NCI-H446 (cell line): ENCODE data around the gene SEC16A.
"Not testable (repeated sequence)": the region's sequence is repeated elsewhere in the genome, so short reads cannot be mapped to it uniquely, and the experiment has no call there.

Experiments used
- DNase-seq, 2 experiments: peaks; one replicate each; lab custom pipeline; 2025; lab: John Stamatoyannopoulos, UW

Gene SEC16A

GRCh38 chr9:136419092-136419420, 63.8 kb downstream of the SEC16A start:
- DNase-seq, result no peak

DNA sequence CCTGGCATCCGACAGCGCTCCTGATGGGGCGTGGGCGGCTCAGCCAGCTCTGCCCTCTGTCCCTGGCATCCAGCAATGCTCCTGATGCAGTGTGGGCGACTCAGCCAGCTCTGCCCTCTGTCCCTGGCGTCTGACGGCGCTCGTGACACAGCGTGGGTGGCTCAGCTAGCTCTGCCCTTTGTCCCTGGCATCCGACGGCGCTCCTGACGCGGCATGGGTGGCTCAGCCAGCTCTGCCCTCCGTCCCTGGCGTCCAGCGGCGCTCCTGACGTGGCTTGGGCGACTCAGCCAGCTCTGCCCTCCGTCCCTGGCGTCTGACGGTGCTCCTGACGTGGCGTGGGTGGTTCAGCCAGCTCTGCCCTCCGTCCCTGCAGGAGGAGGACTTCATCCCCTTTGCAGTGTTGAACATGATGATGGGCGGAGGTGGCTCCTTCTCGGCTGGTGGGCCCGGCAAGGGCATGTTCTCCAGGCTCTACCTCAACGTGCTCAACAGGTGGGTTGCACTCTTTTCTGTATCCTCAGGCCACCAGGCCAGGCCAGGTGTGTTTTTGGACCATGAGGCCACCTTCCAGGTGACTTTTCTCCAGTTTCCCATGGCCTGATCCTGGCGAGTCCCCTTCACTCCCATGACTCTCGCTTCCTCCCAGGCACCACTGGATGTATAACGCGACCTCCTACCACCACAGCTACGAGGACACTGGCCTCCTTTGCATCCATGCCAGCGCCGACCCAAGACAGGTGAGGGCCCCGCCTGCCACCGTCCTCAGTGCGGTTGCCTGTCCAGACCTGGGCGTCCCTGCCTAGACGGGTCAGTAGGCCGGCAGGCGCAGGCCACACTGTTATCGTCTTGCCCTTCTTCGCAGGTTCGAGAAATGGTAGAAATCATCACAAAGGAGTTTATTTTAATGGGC, 64.4 kb downstream of the SEC16A start:
- DNase-seq, result no peak

DNA sequence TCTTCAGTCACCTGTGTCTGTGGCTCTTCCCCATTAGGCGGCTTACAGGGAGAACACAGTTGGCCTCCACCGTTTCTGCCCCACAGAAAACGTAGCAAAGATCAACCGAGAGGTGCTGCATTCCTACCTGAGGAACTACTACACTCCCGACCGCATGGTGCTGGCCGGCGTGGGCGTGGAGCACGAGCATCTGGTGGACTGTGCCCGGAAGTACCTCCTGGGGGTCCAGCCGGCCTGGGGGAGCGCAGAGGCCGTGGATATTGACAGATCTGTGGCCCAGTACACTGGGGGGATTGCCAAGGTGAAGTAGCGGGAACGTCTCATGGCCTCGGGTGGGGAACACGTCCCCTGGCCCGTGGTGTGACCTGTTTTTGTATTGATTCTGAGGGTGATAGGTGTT, 65.9 kb downstream of the SEC16A start:
- no peak for DNase-seq

DNA sequence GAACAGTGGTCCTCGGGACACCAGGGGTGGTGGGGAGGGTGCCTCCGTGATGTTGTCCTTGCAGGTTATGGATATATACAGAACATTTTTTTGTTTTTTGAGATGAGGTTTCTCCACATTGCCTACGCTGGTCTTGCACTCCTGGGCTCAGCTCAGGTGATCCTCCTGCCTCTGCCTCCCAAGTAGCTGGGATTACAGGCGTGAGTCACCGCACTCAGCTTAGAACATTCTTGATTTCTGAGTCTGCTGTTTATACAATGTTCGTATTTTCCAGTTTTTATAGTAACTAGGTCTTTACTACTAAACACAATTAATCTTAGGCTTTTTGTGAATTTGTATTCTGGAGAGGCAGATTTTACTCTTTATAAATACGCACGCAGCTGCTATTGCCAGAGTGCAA, 66.4 kb downstream of the SEC16A start:
- no peak for DNase-seq

- DNase-seq, result peak; percentile 12 to 66
Measured at GRCh38 chr9:136412962-136413361, 69.9 kb downstream of the SEC16A start.

DNA sequence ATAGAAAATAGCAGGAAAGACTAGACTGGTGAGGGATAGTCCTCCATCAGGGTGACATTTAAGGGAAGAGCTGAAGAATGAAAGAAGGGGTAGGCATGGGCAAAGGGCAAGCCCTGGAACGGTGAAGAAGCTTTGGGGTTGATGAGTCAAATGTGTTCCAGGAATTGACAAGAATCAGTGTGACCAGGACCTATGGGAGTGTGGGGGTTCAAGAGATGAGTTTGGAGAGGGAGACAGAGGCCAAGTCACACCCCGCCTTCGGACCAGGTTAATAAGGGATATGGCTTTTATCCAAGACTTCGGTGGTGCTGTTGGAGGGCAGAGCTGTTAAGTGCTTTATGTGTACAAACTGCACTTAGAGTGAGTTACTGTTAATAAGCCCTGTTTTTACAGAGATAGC, 71.5 kb downstream of the SEC16A start:
- DNase-seq, result no peak

GRCh38 chr9:136410500-136411287, 72.1 kb downstream of the SEC16A start, which contains the start of the genes ENTR1 and PMPCA:
Gene ENTR1, minus strand, starts transcription at chr9:136410614. Its CDS starts 217 bp downstream, at chr9:136410397.
Gene PMPCA, plus strand, starts transcription at chr9:136410658. Its CDS starts 11 bp downstream, at chr9:136410669.
- DNase-seq, result peak; percentile 30 to 76

GRCh38 chr9:136409557-136410455, 73.0 kb downstream of the SEC16A start:
- no peak for DNase-seq

DNA sequence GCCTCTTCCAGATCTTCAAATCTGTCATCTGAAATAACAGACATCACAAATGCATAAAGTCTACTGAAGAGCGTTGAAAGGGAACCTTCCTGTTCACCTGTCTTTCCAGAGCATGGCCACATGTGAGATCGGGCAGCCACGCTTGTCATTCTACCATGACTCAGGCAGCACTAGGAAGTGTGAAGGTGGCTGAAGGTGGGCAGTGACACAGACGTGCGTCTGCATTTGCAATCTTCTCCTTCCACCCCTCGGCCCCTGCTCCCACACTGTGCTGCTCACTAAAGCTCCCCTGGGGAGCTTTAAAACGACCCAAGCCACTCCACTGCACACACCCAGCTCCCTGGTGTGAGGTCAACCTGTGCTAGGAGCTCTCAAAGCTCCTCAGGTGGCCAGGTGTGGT, 74.9 kb downstream of the SEC16A start:
- DNase-seq, result no peak

DNA sequence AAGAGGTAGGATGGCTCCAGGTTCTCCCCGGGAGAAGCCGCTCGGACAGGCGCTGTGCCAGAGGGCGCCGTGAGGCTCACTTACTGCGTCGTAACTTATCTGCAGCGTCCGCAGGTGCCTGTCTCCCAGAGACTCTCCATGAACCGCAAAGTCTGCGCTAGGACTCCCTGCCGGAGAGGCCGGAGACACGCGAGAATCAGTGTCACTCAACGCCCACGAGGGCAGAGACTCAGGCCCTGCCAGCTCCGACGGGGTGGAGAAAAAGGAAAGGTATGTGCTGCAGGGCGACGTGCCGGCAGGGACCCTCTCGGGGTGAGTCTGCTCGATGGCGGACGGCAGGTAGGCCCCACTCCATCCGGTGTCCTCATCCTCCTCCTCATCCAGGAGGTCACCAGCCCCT, 75.8 kb downstream of the SEC16A start:
- not testable (repeated sequence) for DNase-seq

DNA sequence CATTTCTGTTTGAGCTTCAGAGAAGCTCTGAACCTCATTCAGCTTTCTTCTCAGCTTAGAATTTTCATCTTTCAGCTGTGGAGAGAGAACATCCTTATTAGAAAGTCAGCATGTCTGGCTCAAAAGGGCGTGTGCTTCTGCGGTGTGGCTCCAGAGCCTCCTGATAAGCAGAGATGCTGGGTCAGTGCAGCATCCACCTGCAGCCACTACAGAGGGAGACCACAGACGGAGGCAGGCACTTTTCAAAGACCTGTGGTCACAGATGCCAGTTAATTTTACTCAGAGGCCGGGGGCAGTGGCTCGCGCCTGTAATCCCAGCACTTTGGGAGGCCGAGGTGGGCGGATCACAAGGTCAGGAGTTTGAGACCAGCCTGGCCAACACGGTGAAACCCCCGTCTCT, 76.9 kb downstream of the SEC16A start:
- not testable (repeated sequence) for DNase-seq

DNA sequence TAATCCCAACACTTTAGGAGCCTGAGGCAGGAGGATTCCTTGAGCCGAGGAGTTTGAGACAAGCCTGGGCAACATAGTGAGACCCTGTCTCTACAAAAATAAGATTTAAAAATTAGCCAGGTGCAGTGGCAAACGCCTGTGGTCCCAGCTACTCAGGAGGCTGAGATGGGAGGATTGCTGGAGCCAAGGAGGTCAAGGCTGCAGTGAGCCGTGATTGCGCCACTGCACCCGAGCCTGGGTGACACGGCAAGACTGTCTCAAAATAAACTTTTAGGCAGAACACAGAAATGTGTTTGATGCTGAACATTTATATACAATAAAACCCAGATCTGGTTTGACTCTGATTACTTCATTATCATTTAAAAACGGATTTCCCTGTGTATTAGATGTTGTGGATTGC, 77.4 kb downstream of the SEC16A start:
- no peak for DNase-seq

GRCh38 chr9:136404801-136405136, 78.1 kb downstream of the SEC16A start:
- DNase-seq, result no peak

GRCh38 chr9:136403915-136404800, 78.7 kb downstream of the SEC16A start:
- no peak for DNase-seq

GRCh38 chr9:136403538-136403914, 79.3 kb downstream of the SEC16A start:
- no peak for DNase-seq

DNA sequence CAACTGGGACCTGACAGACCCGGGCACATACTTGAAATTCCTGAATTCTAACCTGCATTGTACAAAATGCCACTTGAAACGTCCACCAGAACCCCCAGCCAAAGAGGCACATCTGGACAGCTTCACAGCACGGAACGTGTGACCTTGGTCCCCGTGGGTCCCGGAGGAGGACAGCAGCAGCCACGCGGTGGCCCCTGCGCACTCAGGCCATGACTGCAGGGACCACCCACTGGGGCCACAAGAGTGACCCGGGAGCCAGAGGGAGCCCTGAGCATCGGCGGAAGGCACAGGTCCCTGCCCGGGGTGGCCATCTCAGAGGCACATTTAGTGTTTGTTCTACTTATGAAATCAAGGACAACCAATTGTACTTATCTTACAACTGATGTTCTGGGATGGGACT, 80.8 kb downstream of the SEC16A start:
- DNase-seq, result no peak

DNA sequence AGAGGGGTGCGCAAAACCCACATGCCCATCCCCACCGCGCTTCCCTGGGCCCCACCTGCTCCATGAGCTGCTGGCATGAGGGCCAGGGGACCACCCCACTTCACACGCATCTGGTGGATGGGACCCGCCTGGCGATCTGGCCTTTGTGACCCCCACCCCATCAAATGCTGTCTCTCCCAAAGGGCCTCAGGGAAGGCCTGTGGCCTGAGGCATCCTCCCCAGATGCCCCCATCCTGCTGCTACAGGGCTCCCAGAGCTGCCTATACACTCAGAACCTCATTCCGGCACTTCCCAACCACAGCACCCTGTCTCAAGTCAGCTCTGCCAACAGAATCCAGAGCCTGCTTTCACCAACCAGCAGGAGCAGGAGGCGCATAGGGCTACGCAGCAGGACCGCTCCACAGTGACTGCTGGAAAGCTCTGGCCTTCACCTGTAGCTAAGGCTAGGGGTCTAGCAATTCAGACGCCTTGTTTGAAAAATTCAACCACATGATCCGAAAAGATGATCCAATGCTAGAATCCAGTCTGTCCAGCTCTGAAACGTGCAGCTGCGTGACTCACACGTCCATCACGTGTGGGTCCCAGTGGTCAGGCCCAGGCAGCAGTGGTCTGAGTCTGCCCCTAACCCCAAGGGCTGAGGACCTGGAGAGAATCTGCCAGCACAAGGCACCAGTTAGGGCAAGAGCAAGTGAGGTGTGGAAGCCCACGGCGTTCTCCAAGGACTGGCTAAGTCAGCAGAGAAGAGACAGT, 81.5 kb downstream of the SEC16A start:
- DNase-seq, result no peak

GRCh38 chr9:136400038-136400834, 82.6 kb downstream of the SEC16A start, which contains the start of gene SNAPC4:
Gene SNAPC4, minus strand, starts transcription at chr9:136400170. Its CDS starts 1,742 bp downstream, at chr9:136398428.
- DNase-seq, result peak; percentile 40 to 84
